ENCODE data around the gene ICOSLG.

GRCh38 chr21:44260066-44260465 lies 19.3 kb upstream of the ICOSLG start:
- TF ChIP-seq EZH2phosphoT487 (IDR thresholded peaks at IDR 0.05; ENCODE audit: insufficient read depth, low read depth): no peak
- no peak for TF ChIP-seq EZH2 (IDR thresholded peaks at IDR 0.05; ENCODE audit: insufficient read depth, poor library complexity, severe bottlenecking)
